Lung (tissue), 12 donors: Measurements from ENCODE around the gene SULT1B1. TPM values are rescaled to one million over a fixed set of nuclear protein-coding genes. Genes with fewer than 3 reads are reported as not detected.
"Not testable (repeated sequence)": the region's sequence is repeated elsewhere in the genome, so short reads cannot be mapped to it uniquely, and the experiment has no call there.

Source experiments
- ATAC-seq: fragments of 200-7000 bp; cut with Tn5 transposase; one replicate; pipeline ENCODE4 v1.9.1; 2020; ENCODE audit warnings: moderate number of reproducible peaks; ENCODE audit not compliant: insufficient read depth, low FRiP score
- DNase-seq, 3 donors: peaks; one replicate each; pipeline ENCODE4 v3.0.0-alpha.2; 2013 to 2017
- H3K27ac ChIP-seq, 2 donors: one replicate each; pipeline ENCODE4 v1.5.1; 2013; ENCODE audit warnings: mild to moderate bottlenecking in 2 of 2, moderate library complexity in 2 of 2, control low read depth in 1 of 2, inconsistent platforms in 1 of 2, low read depth in 1 of 2, low read length in 1 of 2
- H3K27me3 ChIP-seq, 3 donors: one replicate each; pipeline ENCODE4 v1.5.1; 2013; ENCODE audit warnings: low read length in 2 of 3; ENCODE audit not compliant: control insufficient read depth in 3 of 3, insufficient read depth in 3 of 3
- H3K36me3 ChIP-seq, 4 donors: one replicate each; pipeline ENCODE4 v1.5.1; 2013; ENCODE audit warnings: low read length in 4 of 4, mild to moderate bottlenecking in 1 of 4, moderate library complexity in 1 of 4; ENCODE audit not compliant: control insufficient read depth in 4 of 4, insufficient read depth in 4 of 4
- H3K4me1 ChIP-seq, 5 donors: one replicate each; pipeline ENCODE4 v1.5.1; 2013; ENCODE audit warnings: low read length in 5 of 5, mild to moderate bottlenecking in 2 of 5, moderate library complexity in 1 of 5; ENCODE audit not compliant: control insufficient read depth in 5 of 5, insufficient read depth in 5 of 5
- H3K4me3 ChIP-seq: one replicate; pipeline ENCODE4 v1.5.1; 2013; ENCODE audit warnings: mild to moderate bottlenecking, control low read depth, moderate library complexity
- H3K9ac ChIP-seq, 2 donors: one replicate each; pipeline ENCODE4 v1.5.1; 2013; ENCODE audit warnings: low read length in 2 of 2, control low read depth in 1 of 2; ENCODE audit not compliant: insufficient read depth in 1 of 2
- H3K9me3 ChIP-seq, 4 donors: one replicate each; pipeline ENCODE4 v1.5.1; 2013; ENCODE audit warnings: low read length in 3 of 4, mild to moderate bottlenecking in 1 of 4, moderate library complexity in 1 of 4; ENCODE audit not compliant: control insufficient read depth in 4 of 4, insufficient read depth in 3 of 4
- CTCF ChIP-seq: IDR thresholded peaks from 2 replicates; pipeline ENCODE4 v1.5.1; 2012; ENCODE audit warnings: mild to moderate bottlenecking; ENCODE audit errors: control extremely low read depth, extremely low read depth
- WGBS, 2 donors: extraction: QIAGEN DNeasy Blood & Tissue Kit; methylation state at CpG; one replicate each; pipeline ENCODE4 v1.1.7; 2013; 5-methylcytosine and 5-hydroxymethylcytosine counted together
- polyA plus RNA-seq, 2 donors: library from polyadenylated mRNA; stranded (reverse); fragments of 200-250 nt; gene quantifications; one replicate each; pipeline ENCODE4 v1.2.1, GENCODE V29; 2013
- total RNA-seq, 2 donors: library from RNA; depleted of rRNA in 1 of 2; stranded (reverse); fragments of >200 nt in 1 of 2; gene quantifications; one replicate each; pipeline ENCODE4 v1.2.1, GENCODE V29; 2014 to 2021
- donor health status: control.
- donor health status: control.
- donor health status: Bipolar disorder and iron deficiency.
- donor health status: healthy.
- donor health status: DM: yes; HTN: yes; CAD: no.

The SULT1B1 gene
- total and polyA plus RNA-seq, 4 donors, result 1.0 to 11.0 (median 6.0) TPM

- Histone ChIP-seq H3K4me1 (peaks cover 0 to 45% (median 4%) of the 10 kb centered on the region in 5 donors), H3K27ac (no peak overlapping the region), H3K9ac (no peak overlapping the region), H3K9me3 (no peaks in the 10 kb centered on the region), H3K4me3 (no peak overlapping the region), H3K36me3 (peaks cover 0 to 2% (median 0%) of the 10 kb centered on the region in 4 donors), H3K27me3 (no peaks in the 10 kb centered on the region)
- TF ChIP-seq CTCF, result no peak
- WGBS, 2 donors, result 62 to 67% methylated on average over 3 of the region's 3 CpGs
- DNase-seq, result peak in 2 of 3 donors; percentile 95 to 98
- no peak for ATAC-seq
Observed at GRCh38 chr4:69776696-69777095, 16.3 kb upstream of the SULT1B1 start.

- H3K27ac ChIP-seq, result no peak overlapping the region
- ATAC-seq, result no peak
Observed at GRCh38 chr4:69775321-69775867, 15.0 kb upstream of the SULT1B1 start.

GRCh38 chr4:69773484-69773883, 13.1 kb upstream of the SULT1B1 start:
- no peak for TF ChIP-seq CTCF
- Histone ChIP-seq H3K27ac (no peak overlapping the region), H3K4me3 (no peak overlapping the region), H3K9me3 (no peaks in the 10 kb centered on the region), H3K27me3 (no peaks in the 10 kb centered on the region), H3K4me1 (peaks cover 0 to 21% (median 0%) of the 10 kb centered on the region in 5 donors), H3K36me3 (peaks cover 0 to 2% (median 0%) of the 10 kb centered on the region in 4 donors), H3K9ac (no peak overlapping the region)
- DNase-seq (no peak), ATAC-seq (no peak)
- 64 to 70% methylated on average over 3 of the region's 3 CpGs for WGBS, 2 donors

More at GRCh38 chr4:69775321-69775867, 15.0 kb upstream of the SULT1B1 start:
- Histone ChIP-seq H3K4me3 (no peak overlapping the region), H3K9ac (no peak overlapping the region), H3K9me3 (no peaks in the 10 kb centered on the region), H3K36me3 (peaks cover 0 to 2% (median 0%) of the 10 kb centered on the region in 4 donors), H3K4me1 (peaks cover 0 to 32% (median 0%) of the 10 kb centered on the region in 5 donors), H3K27me3 (no peaks in the 10 kb centered on the region)
- DNase-seq, result no peak
- TF ChIP-seq CTCF, result no peak
- 92 to 93% methylated on average over 2 of the region's 2 CpGs for WGBS, 2 donors

GRCh38 chr4:69768554-69768953, 8.1 kb upstream of the SULT1B1 start:
- 66 to 81% methylated on average over 3 of the region's 3 CpGs for WGBS, 2 donors
- not testable (repeated sequence) for H3K9ac ChIP-seq, H3K27me3 ChIP-seq, H3K9me3 ChIP-seq, DNase-seq, H3K4me3 ChIP-seq, ATAC-seq, H3K27ac ChIP-seq, H3K36me3 ChIP-seq
- peaks cover 0 to 28% (median 3%) of the 10 kb centered on the region in 5 donors for H3K4me1 ChIP-seq
